GM10266 (cell line): Measurements from ENCODE around the gene ENC1.

ENCODE experiments used
- DNase-seq: peaks from one replicate; pipeline ENCODE4 v3.0.0; 2012; ENCODE audit errors: extremely low spot score
- CTCF ChIP-seq: IDR thresholded peaks from 2 replicates; pipeline ENCODE4 v1.5.1; 2012; ENCODE audit warnings: mild to moderate bottlenecking, low read depth; ENCODE audit not compliant: control insufficient read depth, insufficient read depth; ENCODE audit errors: missing control alignments

Gene ENC1

DNA sequence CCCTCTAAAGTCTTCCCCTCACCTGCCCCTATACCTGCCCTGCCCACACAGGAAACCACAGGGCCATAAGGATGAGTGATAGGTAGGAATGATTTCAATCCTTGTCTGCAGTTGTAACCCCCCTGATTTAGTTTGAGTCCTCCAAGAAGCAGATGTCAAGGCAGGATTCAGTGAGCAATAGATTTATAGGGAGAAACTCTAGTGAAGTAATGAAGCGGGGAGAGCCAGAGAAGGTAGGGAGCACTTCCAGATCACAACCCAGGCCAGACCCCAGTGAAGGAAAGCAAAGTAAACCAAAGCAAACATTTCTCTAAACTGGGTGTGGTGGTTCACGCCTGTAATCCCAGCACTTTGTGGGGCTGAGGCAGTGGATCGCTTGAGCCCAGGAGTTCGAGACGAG, 22.4 kb downstream of the ENC1 start:
- TF ChIP-seq CTCF, result no peak
- DNase-seq, result no peak

DNA sequence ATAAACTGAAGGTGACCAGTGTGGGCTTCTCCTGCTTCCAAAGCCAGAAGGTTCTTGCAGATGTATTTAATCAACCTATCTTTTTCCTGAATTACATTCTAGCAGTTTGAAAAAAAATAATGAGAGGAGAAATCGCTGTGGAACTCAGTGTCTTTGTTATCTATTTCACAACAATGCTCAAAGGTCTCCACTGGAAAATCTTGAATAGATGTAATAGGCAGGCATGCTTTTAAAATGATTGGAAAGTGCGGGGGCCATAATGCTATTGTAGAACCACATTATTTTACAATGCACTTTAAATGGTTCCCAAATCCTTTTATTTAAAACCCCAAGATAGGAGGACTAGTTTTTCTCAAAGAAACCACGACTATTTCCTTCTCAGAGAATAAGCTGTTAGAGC, 23.3 kb downstream of the ENC1 start:
- DNase-seq, result no peak
- TF ChIP-seq CTCF, result no peak

- TF ChIP-seq CTCF, result no peak
- no peak for DNase-seq
Observed at GRCh38 chr5:74616236-74617146, 24.0 kb downstream of the ENC1 start.

DNA sequence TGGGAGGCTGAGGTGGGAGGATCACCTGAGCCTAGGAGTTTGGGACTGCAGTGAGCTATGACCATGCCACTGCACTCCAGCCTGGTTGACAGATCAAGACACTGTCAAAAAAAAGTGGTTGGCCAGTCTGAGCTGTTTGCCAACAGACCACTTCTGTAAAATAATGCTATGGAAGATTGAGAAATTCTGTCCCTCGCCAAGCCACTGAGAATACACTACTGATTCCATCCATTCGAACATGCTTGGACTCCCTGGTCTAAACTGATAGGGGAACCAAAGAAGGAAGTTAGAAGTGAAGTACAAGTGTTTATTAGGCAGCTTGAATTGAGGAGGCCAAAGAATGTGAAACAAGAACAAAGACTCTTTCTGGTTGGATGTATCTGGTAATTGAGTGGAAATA, 27.2 kb downstream of the ENC1 start:
- no peak for TF ChIP-seq CTCF
- DNase-seq, result no peak

- no peak for DNase-seq
- no peak for TF ChIP-seq CTCF
Observed at GRCh38 chr5:74612045-74612444, 28.5 kb downstream of the ENC1 start.

DNA sequence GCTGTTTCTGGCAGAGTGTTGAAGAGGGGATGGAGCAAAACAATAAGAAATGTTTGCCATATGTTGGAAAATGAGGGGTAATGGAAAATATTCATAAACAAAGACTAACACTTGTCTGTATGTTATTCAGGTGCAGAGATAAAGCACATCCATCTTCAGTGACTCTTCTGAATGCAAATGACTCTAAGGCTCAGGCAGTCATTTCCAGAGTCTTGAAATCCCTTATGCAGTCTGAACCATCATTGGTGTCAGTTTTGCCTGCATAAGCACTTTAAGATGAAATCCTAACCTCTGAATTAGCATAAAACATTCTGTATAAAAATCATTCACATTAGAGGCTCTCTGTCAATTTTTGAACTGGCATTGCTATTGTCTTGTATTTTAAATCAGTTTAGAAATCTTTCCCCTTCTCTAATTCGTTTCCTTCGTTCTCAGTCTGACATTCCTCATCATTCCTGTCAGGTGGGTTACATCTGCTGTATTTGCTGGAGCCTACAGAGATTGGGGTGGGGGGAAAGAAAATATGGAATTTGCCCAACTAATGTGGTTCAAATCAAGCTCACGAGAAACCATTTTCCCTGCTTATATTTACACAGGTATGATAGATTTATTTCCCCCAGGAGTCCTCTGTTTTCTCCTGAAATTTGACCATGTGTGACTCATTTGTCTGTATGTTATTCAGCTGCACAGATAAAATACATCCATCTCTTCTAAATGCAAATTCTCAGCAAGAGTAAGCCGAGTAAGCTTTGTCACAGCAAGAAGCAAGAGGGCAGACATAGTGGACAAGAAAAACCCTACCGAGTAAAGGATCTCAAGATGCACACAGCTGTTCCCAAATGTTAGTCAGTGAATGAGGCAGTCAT, 31.6 kb downstream of the ENC1 start:
- DNase-seq, result no peak
- no peak for TF ChIP-seq CTCF
